GM19099 (cell line): ENCODE results near the gene NSD2.

Experiments
- POLR2A ChIP-seq: IDR thresholded peaks from 3 replicates; pipeline ENCODE4 v1.6.1; 2011; ENCODE audit warnings: low read depth; ENCODE audit not compliant: insufficient read length; ENCODE audit errors: extremely low read depth

NSD2 gene

GRCh38 chr4:1975391-1975801, 104.2 kb downstream of the NSD2 start:
- no peak for TF ChIP-seq POLR2A

GRCh38 chr4:1975880-1976279, 104.7 kb downstream of the NSD2 start:
- no peak for TF ChIP-seq POLR2A

GRCh38 chr4:1976416-1977352, 105.5 kb downstream of the NSD2 start:
- TF ChIP-seq POLR2A: no peak

GRCh38 chr4:1978226-1978625, 107.0 kb downstream of the NSD2 start:
- no peak for TF ChIP-seq POLR2A

GRCh38 chr4:1978741-1979476, 107.7 kb downstream of the NSD2 start:
- TF ChIP-seq POLR2A: no peak

GRCh38 chr4:1979477-1980196, 108.4 kb downstream of the NSD2 start:
- no peak for TF ChIP-seq POLR2A

- TF ChIP-seq POLR2A: no peak
These were observed 109.4 kb downstream of the NSD2 start for GRCh38 chr4:1980561-1981041.

- TF ChIP-seq POLR2A: no peak
These were observed 110.3 kb downstream of the NSD2 start for GRCh38 chr4:1981251-1982058.

- no peak for TF ChIP-seq POLR2A
These were observed 111.2 kb downstream of the NSD2 start for GRCh38 chr4:1982124-1983052.

- no peak for TF ChIP-seq POLR2A
These were observed 112.1 kb downstream of the NSD2 start for GRCh38 chr4:1983053-1983845.

GRCh38 chr4:1983846-1984405, 112.7 kb downstream of the NSD2 start:
- no peak for TF ChIP-seq POLR2A
